IMR-90 (cell line): Measurements from ENCODE around the gene NECTIN2. TPM values are rescaled to one million over a fixed set of nuclear protein-coding genes. Genes with fewer than 3 reads are reported as not detected.

Experiments
- ATAC-seq: fragments of 200-7000 bp; cut with Tn5 transposase; 2 replicates; pipeline ENCODE4 v1.9.1; 2020; ENCODE audit warnings: low read depth, mild to moderate bottlenecking, moderate library complexity
- BruUV-seq: library from RNA; stranded (reverse); fragments of 400-500 nt; replicated peaks from 2 replicates; lab custom pipeline; 2021; lab: Mats Ljungman, UMichigan
- CTCF ChIA-PET: fragments of 300-600 bp; formaldehyde crosslinking; extraction: SDS; loops from one replicate; lab custom pipeline; 2021; ENCODE audit warnings: antibody characterized with exemption; lab: Yijun Ruan, JAX
- POLR2A ChIA-PET: fragments of 300-600 bp; sonication (Branson Sonifier 250); formaldehyde crosslinking; loops from one replicate; lab custom pipeline; 2022; ENCODE audit warnings: antibody characterized with exemption; ENCODE audit not compliant: unreplicated experiment; lab: Charles Lee
- DNase-seq: peaks from one replicate; pipeline ENCODE4 v3.0.0; 2013
- H2AFZ ChIP-seq: replicated peaks from 2 replicates; pipeline ENCODE3; 2013; ENCODE audit warnings: low read length, mild to moderate bottlenecking; ENCODE audit not compliant: poor library complexity
- H2AK5ac ChIP-seq: 2 replicates; pipeline ENCODE4 v1.6.1; 2013; ENCODE audit warnings: low read depth, low read length, inconsistent platforms
- H2AK9ac ChIP-seq: replicated peaks from 2 replicates; pipeline ENCODE3; 2013; ENCODE audit warnings: mild to moderate bottlenecking, low read depth, low read length, moderate library complexity; ENCODE audit not compliant: poor library complexity
- H2BK120ac ChIP-seq: 2 replicates; pipeline ENCODE4 v1.6.1; 2013; ENCODE audit warnings: low read depth, low read length, inconsistent platforms
- H2BK15ac ChIP-seq: 3 replicates; pipeline ENCODE4 v1.6.1; 2013; ENCODE audit warnings: low read depth, low read length, inconsistent platforms
- H2BK20ac ChIP-seq: 2 replicates; pipeline ENCODE4 v1.6.1; 2013; ENCODE audit warnings: low read depth, mild to moderate bottlenecking, inconsistent platforms, low read length, moderate library complexity
- H2BK5ac ChIP-seq: 2 replicates; pipeline ENCODE4 v1.6.1; 2013; ENCODE audit warnings: mild to moderate bottlenecking, low read depth, low read length, inconsistent platforms; ENCODE audit not compliant: poor library complexity, severe bottlenecking
- H3K14ac ChIP-seq: replicated peaks from 2 replicates; pipeline ENCODE4 v1.6.1; 2013; ENCODE audit warnings: low read depth, low read length, inconsistent platforms
- H3K18ac ChIP-seq: 2 replicates; pipeline ENCODE4 v1.6.1; 2013; ENCODE audit warnings: low read depth, low read length, control low read depth
- H3K23ac ChIP-seq: 2 replicates; pipeline ENCODE4 v1.6.1; 2013; ENCODE audit warnings: low read depth, low read length, inconsistent platforms
- H3K27ac ChIP-seq: 2 replicates; pipeline ENCODE4 v1.5.1; 2013; ENCODE audit warnings: mild to moderate bottlenecking, control low read depth, low read length; ENCODE audit not compliant: insufficient read depth
- H3K27me3 ChIP-seq: 2 replicates; pipeline ENCODE4 v1.6.1; 2013; ENCODE audit warnings: low read length; ENCODE audit not compliant: control insufficient read depth, insufficient read depth
- H3K36me3 ChIP-seq: 2 replicates; pipeline ENCODE4 v1.6.1; 2013; ENCODE audit warnings: low read length, mixed read lengths; ENCODE audit not compliant: control insufficient read depth, insufficient read depth
- H3K4ac ChIP-seq: 2 replicates; pipeline ENCODE4 v1.6.1; 2013; ENCODE audit warnings: low read depth, low read length, inconsistent platforms
- H3K4me1 ChIP-seq: 2 replicates; pipeline ENCODE4 v1.6.1; 2013; ENCODE audit warnings: low read length, mixed read lengths; ENCODE audit not compliant: control insufficient read depth, insufficient read depth
- H3K4me2 ChIP-seq: 2 replicates; pipeline ENCODE4 v1.6.1; 2013; ENCODE audit warnings: low read depth, mild to moderate bottlenecking, control low read depth, low read length, moderate library complexity
- H3K4me3 ChIP-seq: 2 replicates; pipeline ENCODE4 v1.5.1; 2013; ENCODE audit warnings: low read depth, mild to moderate bottlenecking, control low read depth, low read length, moderate library complexity; ENCODE audit not compliant: insufficient read depth
- H3K56ac ChIP-seq: 2 replicates; pipeline ENCODE4 v1.6.1; 2013; ENCODE audit warnings: low read length, inconsistent platforms; ENCODE audit not compliant: insufficient read depth; ENCODE audit errors: extremely low read depth
- H3K79me1 ChIP-seq, 2 experiments: 2 replicates each; pipeline ENCODE4 v1.6.1; 2013; ENCODE audit warnings: low read length in 2 of 2, inconsistent platforms in 1 of 2, low read depth in 1 of 2
- H3K9ac ChIP-seq: 2 replicates; pipeline ENCODE4 v1.6.1; 2013; ENCODE audit warnings: low read depth, low read length, control low read depth
- H3K9me1 ChIP-seq: 2 replicates; pipeline ENCODE4 v1.6.1; 2013; ENCODE audit warnings: low read length, inconsistent platforms; ENCODE audit not compliant: insufficient read depth
- H3K9me3 ChIP-seq: 2 replicates; pipeline ENCODE4 v1.6.1; 2013; ENCODE audit warnings: low read length; ENCODE audit not compliant: control insufficient read depth, insufficient read depth
- H4K20me1 ChIP-seq: 2 replicates; pipeline ENCODE4 v1.6.1; 2013; ENCODE audit warnings: low read length, inconsistent platforms; ENCODE audit not compliant: insufficient read depth
- H4K5ac ChIP-seq: 2 replicates; pipeline ENCODE4 v1.6.1; 2013; ENCODE audit warnings: mild to moderate bottlenecking, low read depth, low read length, control low read depth
- H4K8ac ChIP-seq, 2 experiments: 2 replicates each; pipeline ENCODE4 v1.6.1; 2013; ENCODE audit warnings: low read depth in 2 of 2, low read length in 2 of 2, control low read depth in 1 of 2, inconsistent platforms in 1 of 2
- H4K91ac ChIP-seq: 2 replicates; pipeline ENCODE4 v1.6.1; 2013; ENCODE audit warnings: low read depth, low read length, inconsistent platforms; ENCODE audit not compliant: insufficient read depth
- BHLHE40 ChIP-seq: fragments of 150-350 bp; IDR thresholded peaks from 2 replicates; pipeline ENCODE4 v1.6.1; 2016; ENCODE audit warnings: mild to moderate bottlenecking, low read depth, low read length
- ELK1 ChIP-seq: fragments of 150-350 bp; IDR thresholded peaks from 2 replicates; pipeline ENCODE4 v1.6.1; 2016; ENCODE audit warnings: low read depth, mild to moderate bottlenecking, low read length, moderate library complexity, borderline replicate concordance
- MAZ ChIP-seq: IDR thresholded peaks from 2 replicates; pipeline ENCODE4 v1.6.1; 2012; ENCODE audit warnings: low read depth, mild to moderate bottlenecking, low read length, improper control_type of control experiment, moderate library complexity, borderline replicate concordance
- MXI1 ChIP-seq: IDR thresholded peaks from 2 replicates; pipeline ENCODE4 v1.6.1; 2012; ENCODE audit warnings: low read depth, mild to moderate bottlenecking, low read length, moderate library complexity, borderline replicate concordance
- NFE2L2 ChIP-seq: fragments of 150-350 bp; IDR thresholded peaks from 2 replicates; pipeline ENCODE4 v1.6.1; 2016; ENCODE audit warnings: low read depth, mild to moderate bottlenecking, low read length
- RCOR1 ChIP-seq: IDR thresholded peaks from 2 replicates; pipeline ENCODE4 v1.6.1; 2012; ENCODE audit warnings: mild to moderate bottlenecking, low read length, improper control_type of control experiment; ENCODE audit not compliant: insufficient replicate concordance
- RFX5 ChIP-seq: IDR thresholded peaks from 2 replicates; pipeline ENCODE4 v1.8.0; 2012; ENCODE audit warnings: low read depth, mild to moderate bottlenecking, low read length, moderate library complexity
- SMC3 ChIP-seq: fragments of 150-350 bp; IDR thresholded peaks from 2 replicates; pipeline ENCODE4 v1.6.1; 2016; ENCODE audit warnings: low read depth, mild to moderate bottlenecking, antibody characterized with exemption, low read length, moderate library complexity
- USF2 ChIP-seq: fragments of 150-350 bp; IDR thresholded peaks from 2 replicates; pipeline ENCODE4 v1.6.1; 2017; ENCODE audit warnings: mild to moderate bottlenecking, antibody characterized with exemption, low read length, low read depth
- WGBS, 2 experiments: methylation state at CpG; one replicate each; pipeline versions ENCODE4 v1.1.5 to v1.1.7; 2013; ENCODE audit warnings: missing lambda C conversion rate in 2 of 2; ENCODE audit not compliant: insufficient read length in 1 of 2; ENCODE audit errors: extremely low coverage in 2 of 2; 5-methylcytosine and 5-hydroxymethylcytosine counted together
- dilution Hi-C: fragments of 300-500 bp; cut with HindIII; formaldehyde crosslinking; loops from one replicate; pipeline ENCODE4 v1.14.3; 2018; ENCODE audit warnings: low sequenced_read_pairs; ENCODE audit not compliant: unreplicated experiment
- in situ Hi-C: fragments of 300-500 bp; cut with MboI; formaldehyde crosslinking; loops from 3 replicates; pipeline ENCODE4 v1.14.3; 2019; ENCODE audit warnings: low sequenced_read_pairs, inconsistent platforms, mixed read lengths
- intact Hi-C: fragments of 100-400 bp; cut with micrococcal nuclease; formaldehyde crosslinking; loops from 2 replicates; pipeline ENCODE4 v1.10.0; 2022
- polyA plus RNA-seq, 3 experiments: library from polyadenylated mRNA; depleted of rRNA; stranded (reverse); fragments of >200 nt; gene quantifications; 2 replicates each; pipeline ENCODE4 v1.2.3, GENCODE V29; 2012; ENCODE audit warnings: low replicate concordance in 1 of 3
- total RNA-seq: library from RNA; depleted of rRNA; stranded (reverse); fragments of >200 nt; gene quantifications from 2 replicates; pipeline ENCODE4 v1.2.3, GENCODE V29; 2012
- TF ChIP-seq, protein P1 (sequence below): conservative IDR thresholded peaks from 2 replicates; pipeline ENCODE4 v1.5.1; 2012; ENCODE audit warnings: mild to moderate bottlenecking, low read depth, low read length, improper control_type of control experiment

Gene NECTIN2
- total and polyA plus RNA-seq, 2 of the 4 experiments (the other 2 are of a cell fraction) = 77.8 to 170 TPM

- no peak for TF ChIP-seq RFX5
These were observed 29.8 kb downstream of the NECTIN2 start (continued) for GRCh38 chr19:44875666-44876451.

- Histone ChIP-seq H3K4me1 (no peaks in the 10 kb centered on the region), H2BK120ac (no peak overlapping the region), H3K56ac (no peak overlapping the region), H3K9me1 (peaks cover 11% of the 10 kb centered on the region; the same call in 1 of the 2 replicates), H4K8ac (no peak overlapping the region), H2AK9ac (no peak overlapping the region), H3K27me3 (no peaks in the 10 kb centered on the region), H3K4me3 (no peak overlapping the region), H3K27ac (no peak overlapping the region), H3K4ac (no peak overlapping the region), H2BK15ac (no peak overlapping the region), H2BK5ac (no peak overlapping the region), H3K18ac (no peak overlapping the region), H2AK5ac (no peak overlapping the region), H2BK20ac (peak overlapping the region; percentile 39; the same call in 1 of the 2 replicates), H2AFZ (no peak overlapping the region), H3K9ac (no peak overlapping the region), H3K36me3 (peaks cover 78% of the 10 kb centered on the region), H3K14ac (no peak overlapping the region), H3K4me2 (no peak overlapping the region), H4K20me1 (peaks cover 20% of the 10 kb centered on the region), H4K5ac (no peak overlapping the region), H3K79me1 (peaks cover 22 to 69% of the 10 kb centered on the region in 2 experiments), H3K23ac (no peak overlapping the region; the same call in 1 of the 2 replicates), H3K9me3 (no peaks in the 10 kb centered on the region), H4K91ac (no peak overlapping the region)
- DNase-seq = no peak
- ChIA-PET CTCF (no interaction called here), POLR2A (no interaction called here)
- dilution Hi-C loops = no loop called here
- WGBS, 2 experiments = no CpG with 5 or more reads among the region's 5 CpGs
- in situ Hi-C loops = no loop called here
- no peak for ATAC-seq
- BruUV-seq = no TSS peak
- intact Hi-C loops = no loop called here
- TF ChIP-seq USF2 (no peak), SMC3 (no peak), MAZ (no peak), BHLHE40 (no peak), ELK1 (no peak), RFX5 (no peak), MXI1 (no peak), RCOR1 (no peak), NFE2L2 (no peak)
- TF ChIP-seq, protein P1, sequence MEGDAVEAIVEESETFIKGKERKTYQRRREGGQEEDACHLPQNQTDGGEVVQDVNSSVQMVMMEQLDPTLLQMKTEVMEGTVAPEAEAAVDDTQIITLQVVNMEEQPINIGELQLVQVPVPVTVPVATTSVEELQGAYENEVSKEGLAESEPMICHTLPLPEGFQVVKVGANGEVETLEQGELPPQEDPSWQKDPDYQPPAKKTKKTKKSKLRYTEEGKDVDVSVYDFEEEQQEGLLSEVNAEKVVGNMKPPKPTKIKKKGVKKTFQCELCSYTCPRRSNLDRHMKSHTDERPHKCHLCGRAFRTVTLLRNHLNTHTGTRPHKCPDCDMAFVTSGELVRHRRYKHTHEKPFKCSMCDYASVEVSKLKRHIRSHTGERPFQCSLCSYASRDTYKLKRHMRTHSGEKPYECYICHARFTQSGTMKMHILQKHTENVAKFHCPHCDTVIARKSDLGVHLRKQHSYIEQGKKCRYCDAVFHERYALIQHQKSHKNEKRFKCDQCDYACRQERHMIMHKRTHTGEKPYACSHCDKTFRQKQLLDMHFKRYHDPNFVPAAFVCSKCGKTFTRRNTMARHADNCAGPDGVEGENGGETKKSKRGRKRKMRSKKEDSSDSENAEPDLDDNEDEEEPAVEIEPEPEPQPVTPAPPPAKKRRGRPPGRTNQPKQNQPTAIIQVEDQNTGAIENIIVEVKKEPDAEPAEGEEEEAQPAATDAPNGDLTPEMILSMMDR = no peak
These were observed 30.9 kb downstream of the NECTIN2 start for GRCh38 chr19:44876930-44877535.
